GM12878 (cell line): ENCODE measurements around the gene DCUN1D5. TPM values are rescaled to one million over a fixed set of nuclear protein-coding genes. Genes with fewer than 3 reads are reported as not detected.

ENCODE experiments used
- ATAC-seq: fragments of 200-7000 bp; cut with Tn5 transposase; 3 replicates; pipeline ENCODE4 v1.9.1; 2020; ENCODE audit warnings: mild to moderate bottlenecking, moderate library complexity
- BruUV-seq: library from RNA; stranded (reverse); fragments of 400-500 nt; replicated peaks from 2 replicates; lab custom pipeline; 2021; lab: Mats Ljungman, UMichigan
- CTCF ChIA-PET: fragments of 300-600 bp; sonication (Branson Sonifier 250); formaldehyde crosslinking; extraction: SDS; loops from one replicate; lab custom pipeline; 2021; ENCODE audit warnings: inconsistent platforms; lab: Yijun Ruan, JAX
- POLR2A ChIA-PET: fragments of 350-600 bp; formaldehyde crosslinking; extraction: SDS; loops from one replicate; lab custom pipeline; 2021; ENCODE audit warnings: inconsistent platforms; lab: Charles Lee
- RAD21 ChIA-PET: fragments of 300-600 bp; sonication (Branson Sonifier 250); formaldehyde crosslinking; loops from one replicate; lab custom pipeline; 2023; ENCODE audit warnings: antibody characterized with exemption; ENCODE audit not compliant: unreplicated experiment; lab: Charles Lee
- SMC1A ChIA-PET: fragments of 300-600 bp; sonication (Branson Sonifier 250); formaldehyde crosslinking; loops from one replicate; lab custom pipeline; 2023; ENCODE audit not compliant: unreplicated experiment, uncharacterized antibody; lab: Charles Lee
- DNase-seq: peaks from one replicate; pipeline ENCODE4 v3.0.0-alpha.2; 2011; ENCODE audit warnings: low read depth, low spot score
- FAIRE-seq: peaks from 3 replicates; lab custom pipeline; 2011; peaks lifted over from hg19 to GRCh38; lab: Jason Lieb, UNC
- H2AFZ ChIP-seq: 2 replicates; pipeline ENCODE4 v1.6.0; 2011; ENCODE audit warnings: low read depth, low read length, control low read depth; ENCODE audit not compliant: control insufficient read depth
- H3K27ac ChIP-seq: 2 replicates; pipeline ENCODE4 v1.5.1; 2011; ENCODE audit warnings: control low read depth; ENCODE audit not compliant: control insufficient read depth, insufficient read depth
- H3K27me3 ChIP-seq, 2 experiments: replicated peaks in 1 of 2; 2 replicates each; pipeline versions ENCODE4 v1.6.0 to v1.6.1; 2011; ENCODE audit warnings: low read length in 1 of 2; ENCODE audit not compliant: control insufficient read depth in 2 of 2, insufficient read depth in 2 of 2
- H3K36me3 ChIP-seq, 2 experiments: 2 replicates each; pipeline ENCODE4 v1.5.1; 2011; ENCODE audit warnings: low read length in 1 of 2; ENCODE audit not compliant: control insufficient read depth in 2 of 2, insufficient read depth in 2 of 2
- H3K4me1 ChIP-seq: 2 replicates; pipeline ENCODE4 v1.6.1; 2011; ENCODE audit warnings: mild to moderate bottlenecking, low read length, moderate library complexity, mixed read lengths; ENCODE audit not compliant: control insufficient read depth, insufficient read depth
- H3K4me2 ChIP-seq: 2 replicates; pipeline ENCODE4 v1.6.0; 2011; ENCODE audit warnings: control low read depth; ENCODE audit not compliant: control insufficient read depth, insufficient read depth
- H3K4me3 ChIP-seq: fragments of 200-600 bp; sonication (generic); 2 replicates; pipeline ENCODE4 v1.5.1; 2016
- H3K79me2 ChIP-seq: 2 replicates; pipeline ENCODE4 v1.6.0; 2011; ENCODE audit warnings: low read length; ENCODE audit not compliant: control insufficient read depth, insufficient read depth
- H3K9ac ChIP-seq: 2 replicates; pipeline ENCODE4 v1.8.0; 2011; ENCODE audit warnings: low read length, control low read depth, mixed read lengths; ENCODE audit not compliant: control insufficient read depth, insufficient read depth
- H3K9me3 ChIP-seq: replicated peaks from 3 replicates; pipeline ENCODE4 v1.5.1; 2011; ENCODE audit warnings: mild to moderate bottlenecking, low read length; ENCODE audit not compliant: control insufficient read depth, insufficient read depth
- H4K20me1 ChIP-seq: 2 replicates; pipeline ENCODE4 v1.6.0; 2011; ENCODE audit not compliant: control insufficient read depth, insufficient read depth
- GATAD2B ChIP-seq: fragments of 450-650 bp; conservative IDR thresholded peaks from 2 replicates; pipeline ENCODE4 v1.6.1; 2017; ENCODE audit warnings: low read depth, mild to moderate bottlenecking, moderate library complexity
- NFYB ChIP-seq: IDR thresholded peaks from 2 replicates; pipeline ENCODE4 v1.6.1; 2011; ENCODE audit warnings: low read depth, mild to moderate bottlenecking, low read length, improper control_type of control experiment, moderate library complexity; ENCODE audit not compliant: insufficient read depth
- RUNX3 ChIP-seq: IDR thresholded peaks from 2 replicates; pipeline ENCODE4 v1.6.1; 2012; ENCODE audit warnings: low read length, inconsistent platforms
- TCF3 ChIP-seq: IDR thresholded peaks from 2 replicates; pipeline ENCODE4 v1.6.1; 2012; ENCODE audit warnings: low read depth, mild to moderate bottlenecking, low read length, borderline replicate concordance; ENCODE audit not compliant: insufficient read depth
- WGBS: methylation state at CpG from one replicate; pipeline ENCODE4 v1.1.6; 2016; ENCODE audit warnings: low lambda C conversion rate; ENCODE audit not compliant: insufficient replicate concordance, insufficient coverage; ENCODE audit errors: missing lambda C conversion rate; 5-methylcytosine and 5-hydroxymethylcytosine counted together
- in situ Hi-C: fragments of 300-500 bp; cut with MboI; formaldehyde crosslinking; loops from 9 replicates; pipeline ENCODE4 v1.14.3; 2018; ENCODE audit warnings: mixed read lengths
- intact Hi-C: fragments of 100-400 bp; cut with micrococcal nuclease; formaldehyde crosslinking; loops from one replicate; pipeline ENCODE4 v1.14.2; 2022; ENCODE audit not compliant: unreplicated experiment
- polyA plus RNA-seq, 11 experiments: library from polyadenylated mRNA; depleted of rRNA in 4 of 11; unstranded in 6 of 11; stranded (reverse) in 5 of 11; fragments of >200 nt; fragmentation: Nextera tagmentation in 4 of 11; fragmentation: Illumina TruSeq in 1 of 11; extraction: Ambion mirVana in 4 of 11; extraction: Trizol in 1 of 11; gene quantifications; 1 replicate in 1 of 11; 2 replicates in 10 of 11; pipeline versions ENCODE4 v1.2.1 to v1.2.3, GENCODE V29; 2011 to 2016; ENCODE audit warnings: inconsistent platforms in 2 of 11, missing spikeins in 2 of 11, low read depth in 1 of 11
- total RNA-seq, 4 experiments: library from RNA; depleted of rRNA in 3 of 4; stranded (reverse); fragments of >200 nt in 3 of 4; fragmentation: Illumina TruSeq in 1 of 4; extraction: Trizol in 1 of 4; gene quantifications; 2 replicates each; pipeline versions ENCODE4 v1.2.1 to v1.2.3, GENCODE V29; 2013 to 2021
- TF ChIP-seq, protein P1 (sequence below): IDR thresholded peaks from 2 replicates; pipeline ENCODE4 v1.6.1; 2012; ENCODE audit warnings: improper control_type of control experiment, low read depth, low read length; ENCODE audit not compliant: insufficient replicate concordance
- TF ChIP-seq, protein P2 (sequence below): fragments of 150-350 bp; IDR thresholded peaks from 2 replicates; pipeline ENCODE4 v1.6.1; 2014; ENCODE audit warnings: mild to moderate bottlenecking, low read depth, low read length

The DCUN1D5 gene
- total and polyA plus RNA-seq, 10 of the 15 experiments (the other 5 are each of a cell fraction or from before 2014, with no cell fraction given): 20.4 to 87.0 (median 60.6) TPM

DNA sequence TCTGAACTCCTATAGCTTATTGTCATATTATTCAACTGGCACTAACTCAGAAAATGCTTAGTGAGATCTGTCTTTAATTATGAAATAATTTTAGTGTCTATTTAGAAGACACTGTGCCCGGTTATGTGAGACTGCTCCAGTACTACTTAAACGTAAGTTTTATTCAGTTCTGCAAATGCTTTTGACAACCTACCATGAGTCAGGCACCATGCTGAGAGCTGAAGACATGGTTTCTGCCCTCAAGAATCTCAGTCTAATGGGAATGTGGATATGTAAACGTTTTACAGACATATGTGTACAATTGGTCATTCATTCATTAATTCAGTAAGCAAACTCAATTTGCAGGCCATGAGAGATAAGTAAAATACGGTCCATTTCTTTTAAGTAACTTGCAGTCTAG lies 40.0 kb downstream of the DCUN1D5 start (continued):
- TF ChIP-seq, protein P1, sequence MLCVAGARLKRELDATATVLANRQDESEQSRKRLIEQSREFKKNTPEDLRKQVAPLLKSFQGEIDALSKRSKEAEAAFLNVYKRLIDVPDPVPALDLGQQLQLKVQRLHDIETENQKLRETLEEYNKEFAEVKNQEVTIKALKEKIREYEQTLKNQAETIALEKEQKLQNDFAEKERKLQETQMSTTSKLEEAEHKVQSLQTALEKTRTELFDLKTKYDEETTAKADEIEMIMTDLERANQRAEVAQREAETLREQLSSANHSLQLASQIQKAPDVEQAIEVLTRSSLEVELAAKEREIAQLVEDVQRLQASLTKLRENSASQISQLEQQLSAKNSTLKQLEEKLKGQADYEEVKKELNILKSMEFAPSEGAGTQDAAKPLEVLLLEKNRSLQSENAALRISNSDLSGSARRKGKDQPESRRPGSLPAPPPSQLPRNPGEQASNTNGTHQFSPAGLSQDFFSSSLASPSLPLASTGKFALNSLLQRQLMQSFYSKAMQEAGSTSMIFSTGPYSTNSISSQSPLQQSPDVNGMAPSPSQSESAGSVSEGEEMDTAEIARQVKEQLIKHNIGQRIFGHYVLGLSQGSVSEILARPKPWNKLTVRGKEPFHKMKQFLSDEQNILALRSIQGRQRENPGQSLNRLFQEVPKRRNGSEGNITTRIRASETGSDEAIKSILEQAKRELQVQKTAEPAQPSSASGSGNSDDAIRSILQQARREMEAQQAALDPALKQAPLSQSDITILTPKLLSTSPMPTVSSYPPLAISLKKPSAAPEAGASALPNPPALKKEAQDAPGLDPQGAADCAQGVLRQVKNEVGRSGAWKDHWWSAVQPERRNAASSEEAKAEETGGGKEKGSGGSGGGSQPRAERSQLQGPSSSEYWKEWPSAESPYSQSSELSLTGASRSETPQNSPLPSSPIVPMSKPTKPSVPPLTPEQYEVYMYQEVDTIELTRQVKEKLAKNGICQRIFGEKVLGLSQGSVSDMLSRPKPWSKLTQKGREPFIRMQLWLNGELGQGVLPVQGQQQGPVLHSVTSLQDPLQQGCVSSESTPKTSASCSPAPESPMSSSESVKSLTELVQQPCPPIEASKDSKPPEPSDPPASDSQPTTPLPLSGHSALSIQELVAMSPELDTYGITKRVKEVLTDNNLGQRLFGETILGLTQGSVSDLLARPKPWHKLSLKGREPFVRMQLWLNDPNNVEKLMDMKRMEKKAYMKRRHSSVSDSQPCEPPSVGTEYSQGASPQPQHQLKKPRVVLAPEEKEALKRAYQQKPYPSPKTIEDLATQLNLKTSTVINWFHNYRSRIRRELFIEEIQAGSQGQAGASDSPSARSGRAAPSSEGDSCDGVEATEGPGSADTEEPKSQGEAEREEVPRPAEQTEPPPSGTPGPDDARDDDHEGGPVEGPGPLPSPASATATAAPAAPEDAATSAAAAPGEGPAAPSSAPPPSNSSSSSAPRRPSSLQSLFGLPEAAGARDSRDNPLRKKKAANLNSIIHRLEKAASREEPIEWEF: no peak
- TF ChIP-seq TCF3: no peak

DNA sequence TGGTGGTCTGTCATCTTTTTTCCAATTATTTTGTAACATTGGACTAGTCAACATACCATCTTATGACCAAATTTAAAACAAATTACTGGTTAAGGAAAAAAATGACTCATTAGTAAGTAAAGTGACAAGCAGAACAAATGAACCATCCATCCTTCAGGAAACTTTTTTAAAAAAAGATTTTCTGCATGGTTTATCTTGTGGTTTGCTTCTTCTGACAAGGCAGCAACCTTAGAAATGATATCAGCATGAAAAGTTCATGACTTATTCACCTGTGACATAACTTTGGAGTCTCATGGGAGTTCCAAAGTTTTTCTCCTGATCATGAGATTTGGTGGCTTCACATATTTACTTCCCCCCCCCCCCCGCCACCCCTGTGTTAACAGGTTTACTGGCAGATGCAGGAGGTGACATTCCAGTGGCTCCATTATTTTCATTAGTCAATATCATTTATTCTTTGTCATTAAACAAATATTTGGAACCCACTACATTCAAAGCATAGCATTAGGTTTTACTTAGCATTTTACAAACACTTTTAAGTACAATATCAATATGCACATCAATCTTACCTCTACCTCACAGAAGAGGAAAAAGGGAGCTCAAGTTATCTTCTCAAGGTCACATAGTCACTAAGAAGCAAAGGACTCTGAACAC lies 40.7 kb downstream of the DCUN1D5 start:
- Histone ChIP-seq H3K36me3 (no peaks in the 10 kb centered on the region), H4K20me1 (no peaks in the 10 kb centered on the region; the same call in 1 of the 2 replicates), H3K9ac (no peak overlapping the region), H3K27ac (no peak overlapping the region), H3K9me3 (no peaks in the 10 kb centered on the region), H3K4me2 (no peak overlapping the region), H3K4me3 (no peak overlapping the region), H2AFZ (no peak overlapping the region), H3K4me1 (no peaks in the 10 kb centered on the region), H3K79me2 (no peaks in the 10 kb centered on the region), H3K27me3 (no peaks in the 10 kb centered on the region)
- 86% methylated on average over 1 of the region's 1 CpG for WGBS
- ChIA-PET CTCF (interaction anchor here (0.8 to 3.7 kb wide), 4 partner anchors 15 to 136 kb away, joined by 3 to 35 read pairs (median 8); no protein-coding TSS in a partner anchor), POLR2A (no interaction called here), RAD21 (interaction anchor here (0.6 to 2.4 kb wide), 4 partner anchors 16 to 319 kb away, joined by 3 to 20 read pairs (median 8); no protein-coding TSS in a partner anchor), SMC1A (interaction anchor here (1.0 to 3.4 kb wide), 7 partner anchors 11 to 139 kb away, joined by 3 to 22 read pairs (median 5); no protein-coding TSS in a partner anchor)
- FAIRE-seq (no peak), ATAC-seq (peak; percentile 35), DNase-seq (no peak)
- TF ChIP-seq GATAD2B (no peak), RUNX3 (peak; percentile 29; the same call in 1 of the 2 replicates), NFYB (no peak)
- TF ChIP-seq, protein P2, sequence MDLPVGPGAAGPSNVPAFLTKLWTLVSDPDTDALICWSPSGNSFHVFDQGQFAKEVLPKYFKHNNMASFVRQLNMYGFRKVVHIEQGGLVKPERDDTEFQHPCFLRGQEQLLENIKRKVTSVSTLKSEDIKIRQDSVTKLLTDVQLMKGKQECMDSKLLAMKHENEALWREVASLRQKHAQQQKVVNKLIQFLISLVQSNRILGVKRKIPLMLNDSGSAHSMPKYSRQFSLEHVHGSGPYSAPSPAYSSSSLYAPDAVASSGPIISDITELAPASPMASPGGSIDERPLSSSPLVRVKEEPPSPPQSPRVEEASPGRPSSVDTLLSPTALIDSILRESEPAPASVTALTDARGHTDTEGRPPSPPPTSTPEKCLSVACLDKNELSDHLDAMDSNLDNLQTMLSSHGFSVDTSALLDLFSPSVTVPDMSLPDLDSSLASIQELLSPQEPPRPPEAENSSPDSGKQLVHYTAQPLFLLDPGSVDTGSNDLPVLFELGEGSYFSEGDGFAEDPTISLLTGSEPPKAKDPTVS: no peak
- no TSS peak for BruUV-seq
- intact Hi-C loops: no loop called here
- in situ Hi-C loops: no loop called here
